HG03060 (cell line): ENCODE data around the gene MAML3.

ENCODE experiments used
- ATAC-seq: cut with Tn5 transposase; IDR thresholded peaks from one replicate; pipeline ENCODE4 v1.9.1; 2021; ENCODE audit warnings: low read depth, moderate number of reproducible peaks; ENCODE audit not compliant: unreplicated experiment

The MAML3 gene

GRCh38 chr4:139746431-139747171 lies 407.4 kb downstream of the MAML3 start:
- ATAC-seq, result no peak

- no peak for ATAC-seq
Observed at GRCh38 chr4:139745111-139745639, 408.8 kb downstream of the MAML3 start.

DNA sequence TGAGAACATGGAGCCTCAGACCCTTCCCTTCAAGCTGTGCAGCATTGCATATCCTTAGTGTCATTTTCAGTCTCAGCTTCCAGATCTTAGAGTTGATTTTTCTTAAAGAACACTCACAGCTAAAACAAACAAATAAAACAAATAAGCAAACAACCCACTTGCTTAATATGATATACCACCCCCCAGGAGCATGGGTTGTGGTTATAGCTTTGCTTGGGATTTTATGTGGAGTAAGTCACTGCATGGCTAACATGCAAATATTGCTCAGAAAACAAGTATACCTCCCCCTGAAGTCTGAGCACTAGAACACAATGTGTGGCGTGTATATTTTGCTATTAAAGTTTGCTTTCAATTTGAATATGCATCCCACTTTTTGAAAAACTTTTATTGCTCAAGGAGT lies 409.8 kb downstream of the MAML3 start:
- no peak for ATAC-seq

- no peak for ATAC-seq
Observed at GRCh38 chr4:139743027-139743426, 411.0 kb downstream of the MAML3 start.

GRCh38 chr4:139740531-139741041 lies 413.4 kb downstream of the MAML3 start:
- ATAC-seq, result no peak

- no peak for ATAC-seq
Observed at GRCh38 chr4:139740121-139740520, 413.9 kb downstream of the MAML3 start.

GRCh38 chr4:139738846-139739613 lies 415.0 kb downstream of the MAML3 start:
- no peak for ATAC-seq

DNA sequence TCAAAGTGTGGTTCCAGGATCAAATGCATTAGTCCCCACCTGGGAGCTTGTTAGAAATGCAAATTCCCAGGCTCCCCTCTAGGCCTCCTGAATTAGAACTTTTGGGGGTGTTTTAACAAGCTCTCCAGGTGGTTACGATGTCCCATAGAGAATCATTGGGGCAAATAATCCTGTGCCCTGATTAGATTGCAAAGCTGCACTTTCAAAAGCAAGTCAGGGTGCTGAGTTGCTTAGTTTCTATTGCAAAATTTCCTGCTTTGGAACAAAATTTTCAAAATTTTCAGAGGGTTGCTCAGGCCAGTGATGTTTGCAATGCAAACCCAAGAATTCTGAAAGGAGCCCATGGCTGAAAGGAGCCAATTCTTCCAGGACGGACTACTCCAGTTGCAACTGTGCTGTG lies 417.3 kb downstream of the MAML3 start:
- no peak for ATAC-seq

DNA sequence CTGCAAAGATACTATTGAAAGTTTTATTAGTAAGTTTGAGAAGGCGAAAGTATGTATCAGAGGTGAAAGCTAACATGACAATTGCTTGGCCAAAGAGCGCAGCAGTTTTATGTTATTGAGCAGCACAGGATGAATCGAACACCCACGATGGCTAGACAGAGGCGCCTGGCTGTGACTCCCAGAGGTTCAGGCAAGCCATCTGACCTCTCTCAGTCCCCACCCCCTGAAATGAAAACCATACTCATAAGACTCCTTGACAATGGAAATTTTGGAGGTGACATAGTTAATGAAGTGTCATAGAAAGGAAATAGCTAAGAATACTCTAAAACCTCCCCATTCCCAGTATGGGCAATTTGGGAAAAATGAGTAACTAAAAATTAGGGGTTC lies 417.7 kb downstream of the MAML3 start:
- ATAC-seq, result no peak

DNA sequence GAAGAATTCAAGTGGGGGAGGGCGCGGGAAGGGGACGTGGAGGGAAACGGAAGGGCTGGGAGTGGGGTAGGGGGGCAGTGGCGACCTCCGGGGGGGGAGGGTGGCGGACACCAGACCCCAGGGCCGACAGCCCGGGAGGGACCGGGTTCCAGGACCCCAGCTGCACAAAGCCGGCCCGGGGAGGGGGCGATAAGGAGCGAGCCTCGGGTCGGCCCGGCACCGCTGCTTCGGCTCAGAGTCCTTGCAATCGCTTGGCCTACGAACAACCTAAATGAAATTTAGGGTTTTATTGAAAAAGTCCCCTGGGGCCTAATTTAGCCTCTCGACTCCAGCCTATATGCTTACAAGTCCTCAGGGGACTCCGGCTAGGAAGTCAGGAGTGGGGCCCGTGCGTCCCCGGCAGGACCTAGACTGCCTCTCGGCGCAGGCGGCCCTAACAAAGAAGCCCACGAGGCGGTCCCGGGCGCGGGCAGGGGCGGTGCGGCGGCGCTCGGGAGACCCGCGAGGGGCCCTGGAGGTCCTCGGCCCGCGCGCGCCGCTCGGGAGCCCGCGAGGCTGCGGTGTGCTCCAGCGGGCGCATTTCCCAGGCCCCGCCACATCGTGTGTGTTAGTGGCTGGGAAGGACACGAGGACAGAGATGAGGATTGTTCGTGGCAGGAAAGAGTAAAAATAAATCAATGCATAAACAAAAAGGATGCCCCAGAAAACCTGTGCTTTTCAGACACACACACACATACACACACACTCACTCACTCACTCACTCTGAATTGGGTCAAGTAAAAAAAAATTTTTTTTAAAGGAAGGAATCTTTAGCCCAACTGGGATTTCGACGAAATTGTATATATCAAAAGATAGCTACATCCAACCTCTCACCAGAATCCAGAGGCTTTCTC lies 418.4 kb downstream of the MAML3 start:
- no peak for ATAC-seq

GRCh38 chr4:139734875-139735380 lies 419.1 kb downstream of the MAML3 start:
- ATAC-seq, result no peak

- no peak for ATAC-seq
Observed at GRCh38 chr4:139734201-139734874, 419.6 kb downstream of the MAML3 start.

- no peak for ATAC-seq
Observed at GRCh38 chr4:139732991-139733570, 420.9 kb downstream of the MAML3 start.

- ATAC-seq, result no peak
Observed at GRCh38 chr4:139728840-139729239, 425.1 kb downstream of the MAML3 start.

- no peak for ATAC-seq
Observed at GRCh38 chr4:139728146-139728545, 425.8 kb downstream of the MAML3 start.

- ATAC-seq, result no peak
Observed at GRCh38 chr4:139726615-139727014, 427.4 kb downstream of the MAML3 start.

- no peak for ATAC-seq
Observed at GRCh38 chr4:139725236-139725635, 428.7 kb downstream of the MAML3 start.

- no peak for ATAC-seq
Observed at GRCh38 chr4:139721789-139722188, 432.2 kb downstream of the MAML3 start.

- no peak for ATAC-seq
Observed at GRCh38 chr4:139720806-139721205, 433.2 kb downstream of the MAML3 start.
